Activated T-cell treated with anti-CD3 and anti-CD28 coated beads for 24 hours (primary cell): Measurements from ENCODE around the gene HLA-DPB1.
"Not testable (repeated sequence)": the region's sequence is repeated elsewhere in the genome, so short reads cannot be mapped to it uniquely, and the experiment has no call there.

Source experiments
- DNase-seq: peaks from one replicate; pipeline ENCODE4 v3.0.0-alpha.2; 2020; ENCODE audit warnings: low read depth

HLA-DPB1 gene

GRCh38 chr6:33075568-33076405 lies at the start of gene HLA-DPB1:
HLA-DPB1 (plus strand) TSS chr6:33075990; CDS start chr6:33076042, 52 bp downstream.
- DNase-seq: no peak

GRCh38 chr6:33028220-33028849 lies 47.5 kb upstream of the HLA-DPB1 start:
- DNase-seq: no peak

- DNase-seq: no peak
These were observed 46.2 kb upstream of the HLA-DPB1 start for GRCh38 chr6:33029328-33030184.

- DNase-seq: no peak
These were observed 45.5 kb upstream of the HLA-DPB1 start for GRCh38 chr6:33030245-33030644.

- DNase-seq: no peak
These were observed 41.2 kb upstream of the HLA-DPB1 start for GRCh38 chr6:33034554-33034953.

- no peak for DNase-seq
These were observed 39.3 kb upstream of the HLA-DPB1 start for GRCh38 chr6:33036535-33036934.

GRCh38 chr6:33040157-33040556 lies 35.6 kb upstream of the HLA-DPB1 start:
- no peak for DNase-seq

- DNase-seq: no peak
These were observed 26.3 kb upstream of the HLA-DPB1 start for GRCh38 chr6:33049323-33050013.

- no peak for DNase-seq
These were observed 25.6 kb upstream of the HLA-DPB1 start for GRCh38 chr6:33050014-33050810.

- no peak for DNase-seq
These were observed 23.2 kb upstream of the HLA-DPB1 start for GRCh38 chr6:33052627-33053026.

- no peak for DNase-seq
These were observed 22.6 kb upstream of the HLA-DPB1 start for GRCh38 chr6:33053230-33053629.

GRCh38 chr6:33057222-33058150 lies 18.3 kb upstream of the HLA-DPB1 start:
- DNase-seq: no peak

GRCh38 chr6:33061987-33062386 lies 13.8 kb upstream of the HLA-DPB1 start:
- DNase-seq: no peak

GRCh38 chr6:33063435-33063834 lies 12.4 kb upstream of the HLA-DPB1 start:
- not testable (repeated sequence) for DNase-seq

- DNase-seq: no peak
These were observed 11.1 kb upstream of the HLA-DPB1 start for GRCh38 chr6:33064723-33065122.

GRCh38 chr6:33065312-33065711 lies 10.5 kb upstream of the HLA-DPB1 start:
- no peak for DNase-seq

- DNase-seq: no peak
These were observed 8.8 kb upstream of the HLA-DPB1 start for GRCh38 chr6:33066917-33067521.

- DNase-seq: no peak
These were observed 6.6 kb upstream of the HLA-DPB1 start for GRCh38 chr6:33069021-33069738.

GRCh38 chr6:33070909-33071308 lies 4.9 kb upstream of the HLA-DPB1 start:
- no peak for DNase-seq
